Measurements from ENCODE around the gene EPAS1. TPM values are rescaled to one million over a fixed set of nuclear protein-coding genes. Genes with fewer than 3 reads are reported as not detected.
A peak's percentile ranks its signal among the peaks of the same experiment; 100 is the strongest.

The EPAS1 gene
- total and polyA plus RNA-seq, 2 of the 13 experiments (the other 11 are each of a cell fraction or from before 2014, with no cell fraction given): 47.1 to 182 TPM

- TF ChIP-seq GLMP (CRISPR knock-in tag; IDR thresholded peaks at IDR 0.05; ENCODE audit: borderline replicate concordance) (no peak), STAT5B (CRISPR knock-in tag; IDR thresholded peaks at IDR 0.05) (no peak), ZNF468 (CRISPR knock-in tag; IDR thresholded peaks at IDR 0.05) (no peak), EHMT2 (IDR thresholded peaks at IDR 0.05; ENCODE audit: borderline replicate concordance, low read depth, low read length) (no peak), ZNF317 (CRISPR knock-in tag; IDR thresholded peaks at IDR 0.05) (no peak), ZNF724P (CRISPR knock-in tag; IDR thresholded peaks at IDR 0.05; ENCODE audit: borderline replicate concordance) (no peak), ZSCAN30 (CRISPR knock-in tag; IDR thresholded peaks at IDR 0.05) (no peak), ZC3H4 (CRISPR knock-in tag; IDR thresholded peaks at IDR 0.05; ENCODE audit: borderline replicate concordance) (no peak), ZSCAN20 (CRISPR knock-in tag; IDR thresholded peaks at IDR 0.05; ENCODE audit: borderline replicate concordance) (no peak), ZNF616 (CRISPR knock-in tag; IDR thresholded peaks at IDR 0.05; ENCODE audit: low read depth) (no peak), ZNF547 (CRISPR knock-in tag; IDR thresholded peaks at IDR 0.05) (no peak), NKX3-1 (CRISPR knock-in tag; IDR thresholded peaks at IDR 0.05) (no peak), ZNF629 (CRISPR knock-in tag; conservative IDR thresholded peaks at IDR 0.05) (peak; percentile 51), GABPA (IDR thresholded peaks at IDR 0.05; ENCODE audit: low read depth, low read length) (no peak), GABPA (CRISPR knock-in tag; IDR thresholded peaks at IDR 0.05; ENCODE audit: low read depth) (no peak)
- TF ChIP-seq, protein P1, sequence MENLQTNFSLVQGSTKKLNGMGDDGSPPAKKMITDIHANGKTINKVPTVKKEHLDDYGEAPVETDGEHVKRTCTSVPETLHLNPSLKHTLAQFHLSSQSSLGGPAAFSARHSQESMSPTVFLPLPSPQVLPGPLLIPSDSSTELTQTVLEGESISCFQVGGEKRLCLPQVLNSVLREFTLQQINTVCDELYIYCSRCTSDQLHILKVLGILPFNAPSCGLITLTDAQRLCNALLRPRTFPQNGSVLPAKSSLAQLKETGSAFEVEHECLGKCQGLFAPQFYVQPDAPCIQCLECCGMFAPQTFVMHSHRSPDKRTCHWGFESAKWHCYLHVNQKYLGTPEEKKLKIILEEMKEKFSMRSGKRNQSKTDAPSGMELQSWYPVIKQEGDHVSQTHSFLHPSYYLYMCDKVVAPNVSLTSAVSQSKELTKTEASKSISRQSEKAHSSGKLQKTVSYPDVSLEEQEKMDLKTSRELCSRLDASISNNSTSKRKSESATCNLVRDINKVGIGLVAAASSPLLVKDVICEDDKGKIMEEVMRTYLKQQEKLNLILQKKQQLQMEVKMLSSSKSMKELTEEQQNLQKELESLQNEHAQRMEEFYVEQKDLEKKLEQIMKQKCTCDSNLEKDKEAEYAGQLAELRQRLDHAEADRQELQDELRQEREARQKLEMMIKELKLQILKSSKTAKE (CRISPR knock-in tag; IDR thresholded peaks at IDR 0.05; ENCODE audit: borderline replicate concordance): 0 out of 2 replicates have a peak, but pooled peaks have one; percentile 2
Measured at GRCh38 chr2:46387292-46387691, 90.1 kb downstream of the EPAS1 start (continued).
